ENCODE data around the gene DDX51. TPM values are rescaled to one million over a fixed set of nuclear protein-coding genes. Genes with fewer than 3 reads are reported as not detected.
"Not testable (repeated sequence)": the region's sequence is repeated elsewhere in the genome, so short reads cannot be mapped to it uniquely, and the experiment has no call there.

The DDX51 gene
- total and polyA plus RNA-seq, 2 donors, result 6.5 to 17.4 TPM

- H3K4me3 ChIP-seq (ENCODE audit: low read depth, low read length), result no peak overlapping the region
- WGBS, result 92% methylated on average over 7 of the region's 7 CpGs
- H3K4me1 ChIP-seq (ENCODE audit: insufficient read depth), result no peaks in the 10 kb centered on the region
- H3K27ac ChIP-seq (ENCODE audit: low read depth), result no peak overlapping the region
- H3K36me3 ChIP-seq (ENCODE audit: insufficient read depth), result no peaks in the 10 kb centered on the region
- DNase-seq (ENCODE audit: extremely low spot score), result no peak
Measured at GRCh38 chr12:132106921-132107320, 37.2 kb downstream of the DDX51 start.

- no peaks in the 10 kb centered on the region for H3K36me3 ChIP-seq (ENCODE audit: insufficient read depth)
- no peak overlapping the region for H3K27ac ChIP-seq (ENCODE audit: low read depth)
- 96% methylated on average over 6 of the region's 6 CpGs for WGBS
- H3K4me3 ChIP-seq (ENCODE audit: low read depth, low read length), result no peak overlapping the region
- DNase-seq (ENCODE audit: extremely low spot score), result no peak
- peaks cover 2% of the 10 kb centered on the region for H3K4me1 ChIP-seq (ENCODE audit: insufficient read depth)
Measured at GRCh38 chr12:132105467-132105866, 38.7 kb downstream of the DDX51 start.

GRCh38 chr12:132103542-132104308 lies 40.4 kb downstream of the DDX51 start:
- H3K4me1 ChIP-seq (ENCODE audit: insufficient read depth), result peaks cover 2% of the 10 kb centered on the region
- no peak for DNase-seq (ENCODE audit: extremely low spot score)
- H3K36me3 ChIP-seq (ENCODE audit: insufficient read depth), result no peaks in the 10 kb centered on the region
- WGBS, result 88% methylated on average over 26 of the region's 26 CpGs
- H3K27ac ChIP-seq (ENCODE audit: low read depth), result no peak overlapping the region
- no peak overlapping the region for H3K4me3 ChIP-seq (ENCODE audit: low read depth, low read length)

GRCh38 chr12:132103072-132103471 lies 41.0 kb downstream of the DDX51 start:
- H3K36me3 ChIP-seq (ENCODE audit: insufficient read depth); H3K4me1 ChIP-seq (ENCODE audit: insufficient read depth); H3K27ac ChIP-seq (ENCODE audit: low read depth); DNase-seq (ENCODE audit: extremely low spot score); H3K4me3 ChIP-seq (ENCODE audit: low read depth, low read length): not testable (repeated sequence)
- 78% methylated on average over 14 of the region's 14 CpGs for WGBS

GRCh38 chr12:132102297-132102696 lies 41.8 kb downstream of the DDX51 start:
- 87% methylated on average over 9 of the region's 9 CpGs for WGBS
- H3K4me1 ChIP-seq (ENCODE audit: insufficient read depth), result peaks cover 2% of the 10 kb centered on the region
- H3K27ac ChIP-seq (ENCODE audit: low read depth), result no peak overlapping the region
- no peak for DNase-seq (ENCODE audit: extremely low spot score)
- H3K36me3 ChIP-seq (ENCODE audit: insufficient read depth), result peaks cover 2% of the 10 kb centered on the region
- H3K4me3 ChIP-seq (ENCODE audit: low read depth, low read length), result no peak overlapping the region

- Histone ChIP-seq H3K4me1 (ENCODE audit: insufficient read depth) (peaks cover 2% of the 10 kb centered on the region), H3K27ac (ENCODE audit: low read depth) (no peak overlapping the region), H3K36me3 (ENCODE audit: insufficient read depth) (peaks cover 2% of the 10 kb centered on the region), H3K4me3 (ENCODE audit: low read depth, low read length) (no peak overlapping the region)
- 96% methylated on average over 13 of the region's 13 CpGs for WGBS
- no peak for DNase-seq (ENCODE audit: extremely low spot score)
Measured at GRCh38 chr12:132100306-132101065, 43.6 kb downstream of the DDX51 start.

- Histone ChIP-seq H3K36me3 (ENCODE audit: insufficient read depth) (peaks cover 2% of the 10 kb centered on the region), H3K27ac (ENCODE audit: low read depth) (no peak overlapping the region), H3K4me1 (ENCODE audit: insufficient read depth) (peaks cover 2% of the 10 kb centered on the region), H3K4me3 (ENCODE audit: low read depth, low read length) (no peak overlapping the region)
- DNase-seq (ENCODE audit: extremely low spot score), result no peak
- 93% methylated on average over 12 of the region's 12 CpGs for WGBS
Measured at GRCh38 chr12:132099739-132100138, 44.4 kb downstream of the DDX51 start.

GRCh38 chr12:132095520-132096409 lies 48.4 kb downstream of the DDX51 start:
- Histone ChIP-seq H3K27ac (ENCODE audit: low read depth) (no peak overlapping the region), H3K4me1 (ENCODE audit: insufficient read depth) (peaks cover under 1% of the 10 kb centered on the region), H3K4me3 (ENCODE audit: low read depth, low read length) (no peak overlapping the region), H3K36me3 (ENCODE audit: insufficient read depth) (peaks cover 2% of the 10 kb centered on the region)
- DNase-seq (ENCODE audit: extremely low spot score), result no peak
- WGBS, result 92% methylated on average over 11 of the region's 11 CpGs

GRCh38 chr12:132094269-132094891 lies 49.7 kb downstream of the DDX51 start:
- no peaks in the 10 kb centered on the region for H3K4me1 ChIP-seq (ENCODE audit: insufficient read depth)
- peaks cover 2% of the 10 kb centered on the region for H3K36me3 ChIP-seq (ENCODE audit: insufficient read depth)
- DNase-seq (ENCODE audit: extremely low spot score), result no peak
- no peak overlapping the region for H3K4me3 ChIP-seq (ENCODE audit: low read depth, low read length)
- 94% methylated on average over 16 of the region's 16 CpGs for WGBS
- no peak overlapping the region for H3K27ac ChIP-seq (ENCODE audit: low read depth)

GRCh38 chr12:132089407-132089910 lies 54.7 kb downstream of the DDX51 start:
- Histone ChIP-seq H3K27ac (ENCODE audit: low read depth) (no peak overlapping the region), H3K4me3 (ENCODE audit: low read depth, low read length) (no peak overlapping the region), H3K36me3 (ENCODE audit: insufficient read depth) (peaks cover 3% of the 10 kb centered on the region), H3K4me1 (ENCODE audit: insufficient read depth) (no peaks in the 10 kb centered on the region)
- WGBS, result 93% methylated on average over 4 of the region's 4 CpGs
- DNase-seq (ENCODE audit: extremely low spot score), result no peak

All from urinary bladder (tissue), 4 donors.